Thyroid gland (tissue), 4 donors: ENCODE data around the gene VPS18. TPM values are rescaled to one million over a fixed set of nuclear protein-coding genes. Genes with fewer than 3 reads are reported as not detected.

ENCODE experiments used
- DNase-seq, 2 donors: peaks; one replicate each; pipeline ENCODE4 v3.0.0-alpha.2; 2019
- H3K27ac ChIP-seq, 3 donors: fragments of 200-600 bp; sonication (generic); 1 replicate in 2 of 3; 2 replicates in 1 of 3; pipeline ENCODE4 v1.5.1; 2016 to 2019; ENCODE audit warnings: mild to moderate bottlenecking in 1 of 3, moderate library complexity in 1 of 3
- H3K27me3 ChIP-seq: fragments of 200-600 bp; sonication (generic); one replicate; pipeline ENCODE4 v1.5.1; 2019
- H3K36me3 ChIP-seq, 2 donors: fragments of 200-600 bp; sonication (generic); one replicate each; pipeline ENCODE4 v1.5.1; 2016 to 2019
- H3K4me1 ChIP-seq, 2 donors: fragments of 200-600 bp; sonication (generic); one replicate each; pipeline ENCODE4 v1.5.1; 2017 to 2019
- H3K4me3 ChIP-seq, 3 donors: fragments of 200-600 bp; sonication (generic); replicated peaks in 1 of 3; 1 replicate in 2 of 3; 2 replicates in 1 of 3; pipeline ENCODE4 v1.5.1; 2016; ENCODE audit warnings: mild to moderate bottlenecking in 1 of 3
- H3K9me3 ChIP-seq: fragments of 200-600 bp; sonication (generic); one replicate; pipeline ENCODE4 v1.5.1; 2017
- POLR2A ChIP-seq, 2 donors: fragments of 450-650 bp; IDR thresholded peaks; one replicate each; pipeline ENCODE4 v1.6.1; 2017; ENCODE audit warnings: antibody characterized with exemption in 2 of 2, mild to moderate bottlenecking in 2 of 2, moderate library complexity in 1 of 2
- WGBS, 2 donors: methylation state at CpG; one replicate each; pipeline ENCODE4 v1.1.5; 2017; 5-methylcytosine and 5-hydroxymethylcytosine counted together
- intact Hi-C: fragments of 100-400 bp; cut with DNase I; formaldehyde crosslinking; loops from one replicate; pipeline ENCODE4 v1.15.1; 2023
- total RNA-seq, 4 donors: library from RNA; depleted of rRNA; stranded (reverse); fragments of >200 nt; gene quantifications; one replicate each; pipeline ENCODE4 v1.2.3, GENCODE V29; 2016
- TF ChIP-seq, protein P1 (sequence below), 6 experiments: fragments of 200-600 bp in 3 of 6; fragments of 450-650 bp in 3 of 6; sonication (generic) in 3 of 6; IDR thresholded peaks; one replicate each; pipeline ENCODE4 v1.5.1; 2016 to 2019; ENCODE audit warnings: antibody characterized with exemption in 6 of 6, mild to moderate bottlenecking in 2 of 6, inconsistent platforms in 1 of 6, moderate library complexity in 1 of 6

The VPS18 gene, protein sequence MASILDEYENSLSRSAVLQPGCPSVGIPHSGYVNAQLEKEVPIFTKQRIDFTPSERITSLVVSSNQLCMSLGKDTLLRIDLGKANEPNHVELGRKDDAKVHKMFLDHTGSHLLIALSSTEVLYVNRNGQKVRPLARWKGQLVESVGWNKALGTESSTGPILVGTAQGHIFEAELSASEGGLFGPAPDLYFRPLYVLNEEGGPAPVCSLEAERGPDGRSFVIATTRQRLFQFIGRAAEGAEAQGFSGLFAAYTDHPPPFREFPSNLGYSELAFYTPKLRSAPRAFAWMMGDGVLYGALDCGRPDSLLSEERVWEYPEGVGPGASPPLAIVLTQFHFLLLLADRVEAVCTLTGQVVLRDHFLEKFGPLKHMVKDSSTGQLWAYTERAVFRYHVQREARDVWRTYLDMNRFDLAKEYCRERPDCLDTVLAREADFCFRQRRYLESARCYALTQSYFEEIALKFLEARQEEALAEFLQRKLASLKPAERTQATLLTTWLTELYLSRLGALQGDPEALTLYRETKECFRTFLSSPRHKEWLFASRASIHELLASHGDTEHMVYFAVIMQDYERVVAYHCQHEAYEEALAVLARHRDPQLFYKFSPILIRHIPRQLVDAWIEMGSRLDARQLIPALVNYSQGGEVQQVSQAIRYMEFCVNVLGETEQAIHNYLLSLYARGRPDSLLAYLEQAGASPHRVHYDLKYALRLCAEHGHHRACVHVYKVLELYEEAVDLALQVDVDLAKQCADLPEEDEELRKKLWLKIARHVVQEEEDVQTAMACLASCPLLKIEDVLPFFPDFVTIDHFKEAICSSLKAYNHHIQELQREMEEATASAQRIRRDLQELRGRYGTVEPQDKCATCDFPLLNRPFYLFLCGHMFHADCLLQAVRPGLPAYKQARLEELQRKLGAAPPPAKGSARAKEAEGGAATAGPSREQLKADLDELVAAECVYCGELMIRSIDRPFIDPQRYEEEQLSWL
- 10 to 100 TPM; 29.2 to 43.6 (median 37.2) TPM for total RNA-seq

DNA sequence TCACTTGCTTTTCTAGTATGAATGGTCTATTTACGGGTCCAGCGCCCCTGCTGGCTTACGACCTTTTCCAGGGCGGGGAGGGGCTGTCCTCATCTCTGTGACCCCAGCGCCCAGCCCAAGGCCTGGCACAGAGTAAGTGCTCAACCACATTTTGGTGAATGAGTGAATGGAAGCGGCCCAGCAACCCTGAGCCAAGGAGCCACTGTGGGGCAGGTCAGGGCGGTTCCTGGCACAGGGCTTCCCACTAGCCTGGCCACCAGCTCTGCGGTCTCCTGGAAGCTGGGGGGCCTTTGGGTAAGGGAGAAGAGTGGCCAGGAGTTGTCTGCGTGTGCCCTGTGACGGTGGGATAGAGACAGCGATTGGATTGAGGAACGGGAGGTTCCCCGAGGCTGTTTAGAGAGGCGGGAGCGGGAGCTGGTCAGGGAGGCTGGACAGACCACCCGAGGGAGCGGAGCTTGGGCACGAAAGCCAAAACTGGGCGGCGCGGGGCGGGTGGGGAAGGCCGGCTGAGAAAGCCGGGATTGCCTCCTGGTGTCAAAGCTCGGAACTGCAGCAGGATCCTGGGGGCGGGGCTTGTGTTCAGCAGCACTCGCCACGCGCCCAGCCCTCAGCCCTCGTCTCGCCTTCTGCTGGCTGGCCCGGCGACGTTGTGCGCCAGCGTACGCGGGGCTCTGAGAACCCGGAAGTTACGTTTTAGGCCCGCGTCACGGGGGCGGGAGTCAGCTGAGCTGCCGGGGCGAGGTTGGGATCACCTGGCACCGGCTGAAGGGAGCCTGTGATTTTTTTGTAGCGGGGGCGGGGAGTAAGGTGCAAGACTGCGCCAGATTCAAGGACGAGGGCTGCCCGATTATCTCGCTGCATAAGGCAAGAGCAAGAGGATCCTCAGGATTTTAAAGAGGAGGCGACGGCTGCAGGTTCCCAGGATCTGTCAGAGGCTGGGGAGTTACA is at the start of gene VPS18:
VPS18 (plus strand) TSS at position 718 of the 948 bp plus-strand sequence. CDS start 319 bp downstream, outside the sequence.
- WGBS, 2 donors, result 3 to 5% methylated on average over 23 to 38 of the region's 55 CpGs
- Histone ChIP-seq H3K4me1 (peaks cover 11 to 15% of the 10 kb centered on the region in 2 donors), H3K36me3 (peaks cover 6 to 9% of the 10 kb centered on the region in 2 donors), H3K4me3 (peak within 1 kb of the TSS; percentile 68 to 96 (median 74)), H3K27me3 (no peaks in the 10 kb centered on the region), H3K9me3 (no peaks in the 10 kb centered on the region), H3K27ac (peak within 1 kb of the TSS; percentile 78 to 89 (median 84))
- intact Hi-C loops, result loop anchor here (2.0 to 10.0 kb wide), 3 partner anchors 37 to 299 kb away; partner anchors contain the start of genes C15orf62, GCHFR and KNL1
- peak in 1 of 2 donors; percentile 88 for TF ChIP-seq POLR2A (IDR thresholded peaks at IDR 0.05)
- TF ChIP-seq, protein P1, sequence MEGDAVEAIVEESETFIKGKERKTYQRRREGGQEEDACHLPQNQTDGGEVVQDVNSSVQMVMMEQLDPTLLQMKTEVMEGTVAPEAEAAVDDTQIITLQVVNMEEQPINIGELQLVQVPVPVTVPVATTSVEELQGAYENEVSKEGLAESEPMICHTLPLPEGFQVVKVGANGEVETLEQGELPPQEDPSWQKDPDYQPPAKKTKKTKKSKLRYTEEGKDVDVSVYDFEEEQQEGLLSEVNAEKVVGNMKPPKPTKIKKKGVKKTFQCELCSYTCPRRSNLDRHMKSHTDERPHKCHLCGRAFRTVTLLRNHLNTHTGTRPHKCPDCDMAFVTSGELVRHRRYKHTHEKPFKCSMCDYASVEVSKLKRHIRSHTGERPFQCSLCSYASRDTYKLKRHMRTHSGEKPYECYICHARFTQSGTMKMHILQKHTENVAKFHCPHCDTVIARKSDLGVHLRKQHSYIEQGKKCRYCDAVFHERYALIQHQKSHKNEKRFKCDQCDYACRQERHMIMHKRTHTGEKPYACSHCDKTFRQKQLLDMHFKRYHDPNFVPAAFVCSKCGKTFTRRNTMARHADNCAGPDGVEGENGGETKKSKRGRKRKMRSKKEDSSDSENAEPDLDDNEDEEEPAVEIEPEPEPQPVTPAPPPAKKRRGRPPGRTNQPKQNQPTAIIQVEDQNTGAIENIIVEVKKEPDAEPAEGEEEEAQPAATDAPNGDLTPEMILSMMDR (IDR thresholded peaks at IDR 0.05), result peak; percentile 92 to 99 (median 96)
- peak; percentile 99 for DNase-seq

DNA sequence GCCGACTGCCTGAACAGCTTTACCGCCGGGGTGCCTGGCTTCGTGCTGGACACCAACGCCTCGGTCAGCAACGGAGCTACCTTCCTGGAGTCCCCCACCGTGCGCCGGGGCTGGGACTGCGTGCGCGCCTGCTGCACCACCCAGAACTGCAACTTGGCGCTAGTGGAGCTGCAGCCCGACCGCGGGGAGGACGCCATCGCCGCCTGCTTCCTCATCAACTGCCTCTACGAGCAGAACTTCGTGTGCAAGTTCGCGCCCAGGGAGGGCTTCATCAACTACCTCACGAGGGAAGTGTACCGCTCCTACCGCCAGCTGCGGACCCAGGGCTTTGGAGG is 49.6 kb upstream of the VPS18 start:
- peaks cover 22 to 29% of the 10 kb centered on the region in 2 donors for H3K4me1 ChIP-seq
- WGBS, 2 donors, result 2 to 3% methylated on average over 14 to 22 of the region's 28 CpGs

DNA sequence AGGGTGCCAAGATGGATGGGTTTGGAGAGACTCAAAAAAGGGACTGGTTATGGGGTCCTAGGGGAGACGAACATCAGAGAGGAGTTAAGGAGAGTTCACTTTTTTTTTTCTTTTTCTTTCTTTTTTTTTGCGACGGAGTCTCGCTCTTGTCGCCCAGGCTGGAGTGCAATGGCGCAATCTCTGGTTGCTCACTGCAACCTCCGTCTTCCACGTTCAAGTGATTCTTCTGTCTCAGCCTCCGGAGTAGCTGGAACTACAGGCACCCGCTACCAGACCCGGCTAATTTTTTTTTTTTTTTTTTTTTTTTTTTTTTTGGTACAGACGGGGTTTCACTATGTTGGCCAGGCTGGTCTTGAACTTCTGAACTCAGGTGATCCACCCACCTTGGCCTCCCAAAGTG is 49.2 kb upstream of the VPS18 start:
- Histone ChIP-seq H3K27ac (peak overlapping the region; percentile 47 to 90 (median 71)), H3K36me3 (no peaks in the 10 kb centered on the region), H3K4me1 (peaks cover 22 to 29% of the 10 kb centered on the region in 2 donors), H3K4me3 (peak overlapping the region; percentile 50 to 62 (median 57)), H3K27me3 (no peaks in the 10 kb centered on the region), H3K9me3 (no peaks in the 10 kb centered on the region)
- TF ChIP-seq, protein P1 (IDR thresholded peaks at IDR 0.05), result no peak
- TF ChIP-seq POLR2A (IDR thresholded peaks at IDR 0.05), result no peak
- WGBS, 2 donors, result 31 to 33% methylated on average over 12 of the region's 12 CpGs
- peak in 1 of 2 donors; percentile 12 for DNase-seq
- intact Hi-C loops, result no loop called here

More for the DNA sequence above, 49.6 kb upstream of the VPS18 start:
- no peaks in the 10 kb centered on the region for H3K9me3 ChIP-seq
- intact Hi-C loops, result no loop called here
- peak overlapping the region; percentile 47 to 90 (median 68) for H3K27ac ChIP-seq
- H3K4me3 ChIP-seq, result peak overlapping the region; percentile 50 to 62 (median 57)
- no peaks in the 10 kb centered on the region for H3K36me3 ChIP-seq
- peak; percentile 51 for DNase-seq
- no peaks in the 10 kb centered on the region for H3K27me3 ChIP-seq
- TF ChIP-seq, protein P1 (IDR thresholded peaks at IDR 0.05), result no peak
- TF ChIP-seq POLR2A (IDR thresholded peaks at IDR 0.05), result no peak

DNA sequence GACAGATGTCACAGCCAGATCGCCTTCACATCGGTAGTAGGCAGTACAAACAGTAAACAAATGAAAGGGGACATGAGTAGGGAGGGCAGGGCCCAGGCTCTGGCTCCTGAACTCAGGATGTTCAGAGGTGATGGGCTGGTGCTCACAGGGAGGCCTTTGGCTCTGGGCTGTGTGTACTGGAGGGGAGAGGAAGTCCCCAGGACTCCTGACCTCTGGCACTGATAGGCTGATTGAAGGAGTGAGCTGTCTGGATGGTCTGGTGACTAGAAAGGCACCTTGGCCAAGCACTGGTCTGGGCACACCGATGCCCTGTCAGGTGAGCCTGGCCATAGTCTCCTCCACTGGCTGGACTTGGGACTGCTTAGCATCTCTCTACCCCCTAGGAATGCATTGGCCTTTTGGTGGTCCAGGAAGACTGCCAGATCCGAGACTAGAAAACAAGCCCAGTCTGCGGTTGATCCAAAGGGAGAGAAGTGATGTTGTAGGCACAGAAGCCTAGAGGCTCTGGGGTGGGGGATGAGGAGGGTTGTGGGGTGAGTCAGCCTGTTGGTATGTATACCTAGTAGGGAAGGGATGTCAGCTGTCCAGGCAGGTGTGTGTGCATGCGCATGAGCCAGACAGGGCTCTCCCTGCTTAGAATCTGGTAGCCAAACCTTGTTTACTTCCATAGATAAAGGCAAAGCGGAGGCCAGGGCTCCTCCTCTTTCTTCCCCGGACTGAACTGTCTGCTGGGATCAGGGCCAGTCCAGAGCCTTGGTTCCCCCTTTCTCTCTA is 48.6 kb upstream of the VPS18 start:
- TF ChIP-seq, protein P1 (IDR thresholded peaks at IDR 0.05), result no peak
- no peak for TF ChIP-seq POLR2A (IDR thresholded peaks at IDR 0.05)
- intact Hi-C loops, result no loop called here
- no peaks in the 10 kb centered on the region for H3K36me3 ChIP-seq
- peak; percentile 62 to 74 for DNase-seq
- H3K27me3 ChIP-seq, result no peaks in the 10 kb centered on the region
- no peaks in the 10 kb centered on the region for H3K9me3 ChIP-seq
- H3K4me1 ChIP-seq, result peaks cover 22 to 29% of the 10 kb centered on the region in 2 donors
- H3K4me3 ChIP-seq, result peak overlapping the region in 1 of 3 donors; percentile 20
- peak overlapping the region; percentile 63 to 90 (median 71) for H3K27ac ChIP-seq
- 63 to 65% methylated on average over 7 of the region's 8 CpGs for WGBS, 2 donors
